ENCODE measurements around the gene HELZ.

Gene HELZ

GRCh38 chr17:67111808-67112207 lies 133.2 kb downstream of the HELZ start:
- no peak for TF ChIP-seq CTCF (IDR thresholded peaks at IDR 0.05)

GRCh38 chr17:67111327-67111726 lies 133.7 kb downstream of the HELZ start:
- no peak for TF ChIP-seq CTCF (IDR thresholded peaks at IDR 0.05)

GRCh38 chr17:67110619-67111018 lies 134.4 kb downstream of the HELZ start:
- TF ChIP-seq CTCF (IDR thresholded peaks at IDR 0.05), result no peak

GRCh38 chr17:67109111-67109510 lies 135.9 kb downstream of the HELZ start:
- TF ChIP-seq CTCF (IDR thresholded peaks at IDR 0.05), result no peak

GRCh38 chr17:67107811-67108775 lies 136.9 kb downstream of the HELZ start:
- TF ChIP-seq CTCF (IDR thresholded peaks at IDR 0.05), result no peak

GRCh38 chr17:67107171-67107570 lies 137.8 kb downstream of the HELZ start:
- no peak for TF ChIP-seq CTCF (IDR thresholded peaks at IDR 0.05)

GRCh38 chr17:67105213-67105612 lies 139.8 kb downstream of the HELZ start:
- TF ChIP-seq CTCF (IDR thresholded peaks at IDR 0.05), result no peak
